ENCODE data around the gene HIVEP2. TPM values are rescaled to one million over a fixed set of nuclear protein-coding genes. Genes with fewer than 3 reads are reported as not detected.

Gene HIVEP2
- total RNA-seq, 4 donors from 2014 or later, result 17.5 to 21.8 (median 20.6) TPM

DNA sequence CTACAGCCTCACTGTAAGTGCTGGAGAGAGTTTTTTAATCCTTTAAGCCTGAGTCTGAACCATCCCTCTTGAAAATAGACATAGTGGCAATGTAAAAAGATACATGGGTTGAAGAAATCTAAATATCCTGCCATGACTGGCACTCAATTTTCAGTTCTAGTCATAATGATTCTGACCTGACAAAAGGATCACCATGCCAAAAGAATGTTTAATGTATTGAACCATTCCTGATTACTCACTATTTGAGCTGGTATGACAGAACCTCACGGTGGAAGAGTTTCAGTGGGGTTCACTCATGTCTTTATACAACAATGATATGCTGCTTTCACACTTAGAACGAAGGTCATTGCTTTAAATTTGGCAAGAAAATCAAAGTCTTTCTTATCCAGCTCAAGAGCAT, 93.4 kb downstream of the HIVEP2 start:
- no peak for TF ChIP-seq CTCF (IDR thresholded peaks at IDR 0.05; ENCODE audit: low read depth)

DNA sequence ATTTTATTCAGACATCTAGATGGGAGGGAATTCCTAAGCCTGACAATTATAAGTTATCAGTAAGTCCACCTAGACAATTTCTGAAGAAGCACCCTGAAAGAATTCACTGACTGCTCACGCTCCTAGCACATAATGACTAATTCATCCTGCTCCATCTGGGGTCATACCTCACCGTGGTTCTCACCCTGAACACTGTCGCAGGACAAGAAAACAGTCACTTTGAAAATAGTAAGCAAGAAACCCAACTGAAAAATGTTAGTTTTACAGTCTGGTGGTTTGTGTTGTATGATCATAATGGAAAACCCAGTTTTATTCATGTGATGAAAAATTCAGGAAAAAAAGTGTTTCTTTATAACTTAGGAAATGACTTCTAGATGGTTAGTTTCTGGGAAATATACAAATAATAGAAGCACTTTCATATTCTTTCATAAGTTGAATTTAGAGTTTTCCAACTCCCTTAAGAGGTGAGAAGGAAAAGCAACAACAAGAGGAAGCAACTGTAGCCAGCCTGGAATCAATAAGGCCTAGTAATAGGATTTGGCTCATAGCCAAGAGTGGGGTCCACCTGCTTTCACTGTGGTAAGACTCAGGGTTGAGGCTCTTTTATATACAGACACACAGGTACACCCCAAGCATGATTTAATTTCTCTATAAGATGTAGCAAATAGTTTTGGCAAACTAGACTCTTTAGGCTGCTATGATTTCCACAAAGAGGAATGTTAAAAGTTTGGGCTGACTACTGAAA, 94.1 kb downstream of the HIVEP2 start:
- no peak for TF ChIP-seq CTCF (IDR thresholded peaks at IDR 0.05; ENCODE audit: low read depth)

DNA sequence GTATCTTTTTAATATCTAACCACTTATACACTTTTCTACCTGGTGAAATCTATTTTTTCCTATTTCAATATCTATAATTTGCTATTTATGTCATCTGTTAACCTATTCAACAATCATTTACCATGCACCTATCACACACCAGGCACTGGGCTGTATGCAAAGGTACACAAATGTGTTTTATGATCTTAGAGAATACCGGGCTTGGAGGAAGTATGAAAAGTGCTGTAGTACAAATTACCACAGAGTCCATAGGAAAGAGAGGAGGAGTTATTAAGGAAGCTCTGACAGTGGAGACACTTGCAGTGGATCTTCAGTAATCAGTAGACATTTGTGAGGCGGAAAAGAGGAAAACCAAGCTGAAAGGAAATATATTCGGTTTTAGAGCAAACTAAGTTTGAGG, 96.0 kb downstream of the HIVEP2 start:
- TF ChIP-seq CTCF (IDR thresholded peaks at IDR 0.05; ENCODE audit: low read depth), result no peak

DNA sequence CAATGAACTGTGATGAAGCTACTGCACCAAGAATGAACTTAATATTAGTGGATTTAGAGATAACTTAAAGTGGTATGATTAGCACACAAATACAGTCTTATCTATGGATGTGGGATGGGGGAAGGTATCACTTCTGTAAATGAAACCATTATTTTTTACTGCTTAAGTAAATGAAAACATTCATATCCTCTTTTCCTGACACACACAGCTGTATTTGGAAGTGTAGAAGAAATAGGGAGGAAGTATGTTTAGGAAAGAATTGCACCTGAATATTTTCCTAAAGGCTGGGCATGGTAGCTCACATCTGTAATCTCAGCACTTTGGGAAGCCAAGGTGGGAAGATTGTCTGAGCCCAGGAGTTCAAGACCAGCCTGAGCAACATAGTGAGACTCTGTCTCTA, 96.8 kb downstream of the HIVEP2 start:
- TF ChIP-seq CTCF (IDR thresholded peaks at IDR 0.05; ENCODE audit: low read depth), result no peak

DNA sequence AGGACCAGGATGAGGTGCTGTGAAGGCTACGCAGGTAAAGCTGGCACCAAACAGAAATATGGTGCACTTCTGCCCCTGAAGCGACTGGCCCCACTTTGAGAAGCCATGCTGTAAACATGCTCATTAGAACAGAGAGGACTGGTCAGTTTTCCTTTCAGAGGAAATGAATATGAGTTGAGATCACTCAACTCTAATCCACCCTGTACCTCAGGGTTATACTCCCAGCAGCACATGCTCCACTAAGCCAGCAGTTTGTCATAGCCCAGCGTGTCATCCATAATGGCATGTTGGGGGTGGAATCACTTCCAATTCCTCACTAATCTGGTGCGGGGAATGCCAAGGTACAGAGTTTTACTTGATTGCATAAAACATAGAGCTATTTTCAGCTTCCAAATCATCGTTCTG, 98.1 kb downstream of the HIVEP2 start:
- no peak for TF ChIP-seq CTCF (IDR thresholded peaks at IDR 0.05; ENCODE audit: low read depth)

GRCh38 chr6:142846459-142846831, 98.5 kb downstream of the HIVEP2 start:
- TF ChIP-seq CTCF (IDR thresholded peaks at IDR 0.05; ENCODE audit: low read depth), result no peak

GRCh38 chr6:142845624-142846458, 99.1 kb downstream of the HIVEP2 start:
- no peak for TF ChIP-seq CTCF (IDR thresholded peaks at IDR 0.05; ENCODE audit: low read depth)
